ENCODE measurements around the gene RGSL1.

Gene RGSL1

GRCh38 chr1:182450087-182450486 lies at the start of gene RGSL1:
Gene RGSL1 (plus strand): TSS chr1:182450146. CDS start chr1:182450166, 20 bp downstream.
- no peak for DNase-seq (ENCODE audit: low read depth)

- DNase-seq (ENCODE audit: low read depth), result no peak
These were observed 49.4 kb upstream of the RGSL1 start, which contains the start of gene TEDDM1 for GRCh38 chr1:182400567-182400966. Gene TEDDM1 (minus strand): TSS chr1:182400667. CDS start chr1:182400485, 182 bp downstream.

- DNase-seq (ENCODE audit: low read depth), result no peak
These were observed 45.2 kb upstream of the RGSL1 start for GRCh38 chr1:182404781-182405180.

GRCh38 chr1:182405578-182405977 lies 44.4 kb upstream of the RGSL1 start:
- no peak for DNase-seq (ENCODE audit: low read depth)

- no peak for DNase-seq (ENCODE audit: low read depth)
These were observed 43.9 kb upstream of the RGSL1 start for GRCh38 chr1:182406012-182406411.

GRCh38 chr1:182407724-182408123 lies 42.2 kb upstream of the RGSL1 start:
- no peak for DNase-seq (ENCODE audit: low read depth)

- no peak for DNase-seq (ENCODE audit: low read depth)
These were observed 41.4 kb upstream of the RGSL1 start for GRCh38 chr1:182408435-182409075.

GRCh38 chr1:182410138-182410537 lies 39.8 kb upstream of the RGSL1 start:
- no peak for DNase-seq (ENCODE audit: low read depth)

GRCh38 chr1:182410620-182411273 lies 39.2 kb upstream of the RGSL1 start:
- no peak for DNase-seq (ENCODE audit: low read depth)

GRCh38 chr1:182413486-182413885 lies 36.5 kb upstream of the RGSL1 start:
- DNase-seq (ENCODE audit: low read depth), result no peak

- DNase-seq (ENCODE audit: low read depth), result no peak
These were observed 36.0 kb upstream of the RGSL1 start for GRCh38 chr1:182413969-182414368.

GRCh38 chr1:182415789-182416188 lies 34.2 kb upstream of the RGSL1 start:
- no peak for DNase-seq (ENCODE audit: low read depth)

- DNase-seq (ENCODE audit: low read depth), result no peak
These were observed 23.2 kb upstream of the RGSL1 start for GRCh38 chr1:182426442-182427430.

- no peak for DNase-seq (ENCODE audit: low read depth)
These were observed 21.9 kb upstream of the RGSL1 start for GRCh38 chr1:182428043-182428442.

- DNase-seq (ENCODE audit: low read depth), result no peak
These were observed 19.5 kb upstream of the RGSL1 start for GRCh38 chr1:182430263-182431068.

GRCh38 chr1:182431278-182431677 lies 18.7 kb upstream of the RGSL1 start:
- no peak for DNase-seq (ENCODE audit: low read depth)

GRCh38 chr1:182433580-182433979 lies 16.4 kb upstream of the RGSL1 start:
- no peak for DNase-seq (ENCODE audit: low read depth)

- no peak for DNase-seq (ENCODE audit: low read depth)
These were observed 11.6 kb upstream of the RGSL1 start for GRCh38 chr1:182438326-182438725.

GRCh38 chr1:182441719-182442118 lies 8.2 kb upstream of the RGSL1 start:
- DNase-seq (ENCODE audit: low read depth), result no peak

- DNase-seq (ENCODE audit: low read depth), result no peak
These were observed 7.6 kb upstream of the RGSL1 start for GRCh38 chr1:182442333-182442732.

GRCh38 chr1:182444497-182444896 lies 5.4 kb upstream of the RGSL1 start:
- no peak for DNase-seq (ENCODE audit: low read depth)

Measured in GM04504 (cell line).